Erythroblast (primary cell): ENCODE results near the gene BIRC3.

Experiments
- GATA1 ChIP-seq: IDR thresholded peaks from 2 replicates; pipeline ENCODE4 v1.6.1; 2011; ENCODE audit warnings: low read depth, mild to moderate bottlenecking, control low read depth, low read length, moderate library complexity
- POLR2A ChIP-seq: IDR thresholded peaks from 2 replicates; pipeline ENCODE4 v1.6.1; 2011; ENCODE audit warnings: mild to moderate bottlenecking, low read length

GRCh38 chr11:102331341-102331740 is 14.1 kb downstream of the BIRC3 start:
- no peak for TF ChIP-seq POLR2A
- TF ChIP-seq GATA1: no peak
